A673 (cell line): Measurements from ENCODE around the gene VWA7.

ENCODE experiments used
- EZH2 ChIP-seq: fragments of 200-600 bp; sonication (generic); IDR thresholded peaks from 2 replicates; pipeline ENCODE4 v1.6.1; 2017; ENCODE audit warnings: borderline replicate concordance, low read depth, mild to moderate bottlenecking, mixed read lengths, antibody characterized with exemption, low read length; ENCODE audit not compliant: poor library complexity, severe bottlenecking
- TF ChIP-seq, protein P1 (sequence below): fragments of 300-800, 200-600 bp; sonication (generic); conservative IDR thresholded peaks from 2 replicates; pipeline ENCODE4 v1.5.1; 2017; ENCODE audit warnings: low read depth, mild to moderate bottlenecking, antibody characterized with exemption, low read length, moderate library complexity, mixed read lengths

DNA sequence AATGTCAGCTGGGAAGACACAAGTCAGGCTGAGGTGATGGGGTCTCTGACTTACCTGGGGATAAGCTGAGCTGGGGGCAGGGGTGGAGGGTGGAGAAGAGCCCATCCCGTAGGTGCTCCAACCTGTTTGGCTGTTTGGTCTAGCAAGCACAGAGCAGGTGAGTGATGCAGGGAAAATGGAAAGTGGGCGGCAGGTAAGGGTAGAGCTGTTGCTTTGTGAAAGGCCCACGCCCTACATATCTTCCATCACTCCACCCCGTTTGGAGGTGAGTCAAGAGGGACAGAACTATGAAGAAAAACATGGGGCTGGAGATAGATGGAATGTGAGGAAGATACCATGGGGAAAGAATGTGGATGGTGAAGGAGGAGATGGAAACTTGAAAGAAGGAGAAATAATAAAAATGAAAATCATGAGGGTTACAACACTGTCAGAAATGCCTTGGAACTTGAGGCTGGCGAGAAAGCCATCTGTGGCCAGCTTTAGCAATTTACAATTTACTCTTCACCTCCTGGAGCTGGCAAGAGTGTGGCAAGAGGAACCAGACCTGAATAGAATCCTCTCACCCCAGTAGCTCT, 56.8 kb downstream of the VWA7 start:
- no peak for TF ChIP-seq EZH2
- TF ChIP-seq, protein P1, sequence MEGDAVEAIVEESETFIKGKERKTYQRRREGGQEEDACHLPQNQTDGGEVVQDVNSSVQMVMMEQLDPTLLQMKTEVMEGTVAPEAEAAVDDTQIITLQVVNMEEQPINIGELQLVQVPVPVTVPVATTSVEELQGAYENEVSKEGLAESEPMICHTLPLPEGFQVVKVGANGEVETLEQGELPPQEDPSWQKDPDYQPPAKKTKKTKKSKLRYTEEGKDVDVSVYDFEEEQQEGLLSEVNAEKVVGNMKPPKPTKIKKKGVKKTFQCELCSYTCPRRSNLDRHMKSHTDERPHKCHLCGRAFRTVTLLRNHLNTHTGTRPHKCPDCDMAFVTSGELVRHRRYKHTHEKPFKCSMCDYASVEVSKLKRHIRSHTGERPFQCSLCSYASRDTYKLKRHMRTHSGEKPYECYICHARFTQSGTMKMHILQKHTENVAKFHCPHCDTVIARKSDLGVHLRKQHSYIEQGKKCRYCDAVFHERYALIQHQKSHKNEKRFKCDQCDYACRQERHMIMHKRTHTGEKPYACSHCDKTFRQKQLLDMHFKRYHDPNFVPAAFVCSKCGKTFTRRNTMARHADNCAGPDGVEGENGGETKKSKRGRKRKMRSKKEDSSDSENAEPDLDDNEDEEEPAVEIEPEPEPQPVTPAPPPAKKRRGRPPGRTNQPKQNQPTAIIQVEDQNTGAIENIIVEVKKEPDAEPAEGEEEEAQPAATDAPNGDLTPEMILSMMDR = no peak
